Measurements from ENCODE around the gene CST6. TPM values are rescaled to one million over a fixed set of nuclear protein-coding genes. Genes with fewer than 3 reads are reported as not detected.

CST6 gene
- total RNA-seq, 1 donor: 2.9 TPM

GRCh38 chr11:66037327-66037726 is 25.5 kb downstream of the CST6 start:
- Histone ChIP-seq H2AFZ (ENCODE audit: low read length) (no peak overlapping the region), H3K79me2 (ENCODE audit: insufficient read depth, low read length) (no peaks in the 10 kb centered on the region), H3K4me2 (ENCODE audit: insufficient read depth, low read length) (no peak overlapping the region), H3K4me1 (ENCODE audit: insufficient read depth, low read length) (no peaks in the 10 kb centered on the region), H3K9me3 (ENCODE audit: low read depth, low read length) (no peaks in the 10 kb centered on the region), H3K27ac (ENCODE audit: low read depth, low read length) (no peak overlapping the region), H4K20me1 (ENCODE audit: insufficient read depth, low read length) (no peaks in the 10 kb centered on the region), H3K4me3 (ENCODE audit: insufficient read depth, low read length) (no peak overlapping the region), H3K36me3 (ENCODE audit: insufficient read depth, low read length) (no peaks in the 10 kb centered on the region), H3K27me3 (ENCODE audit: insufficient read depth, low read length) (no peaks in the 10 kb centered on the region)
- TF ChIP-seq CTCF (IDR thresholded peaks at IDR 0.05; ENCODE audit: extremely low read depth, low read depth, low read length): no peak
- no peak for DNase-seq (ENCODE audit: insufficient read length, low spot score, missing footprints)

GRCh38 chr11:66039765-66040164 is 28.0 kb downstream of the CST6 start:
- DNase-seq (ENCODE audit: insufficient read length, low spot score, missing footprints): peak; percentile 66

GRCh38 chr11:66042227-66042995 is 30.6 kb downstream of the CST6 start:
- DNase-seq (ENCODE audit: insufficient read length, low spot score, missing footprints): peak; percentile 36
- H2AFZ ChIP-seq (ENCODE audit: low read length): no peak overlapping the region
- no peak overlapping the region for H3K27ac ChIP-seq (ENCODE audit: low read depth, low read length)
- no peak for TF ChIP-seq CTCF (IDR thresholded peaks at IDR 0.05; ENCODE audit: extremely low read depth, low read depth, low read length)
- H3K4me3 ChIP-seq (ENCODE audit: insufficient read depth, low read length): no peak overlapping the region
- H3K9me3 ChIP-seq (ENCODE audit: low read depth, low read length): no peaks in the 10 kb centered on the region
- no peaks in the 10 kb centered on the region for H4K20me1 ChIP-seq (ENCODE audit: insufficient read depth, low read length)
- no peaks in the 10 kb centered on the region for H3K79me2 ChIP-seq (ENCODE audit: insufficient read depth, low read length)
- H3K27me3 ChIP-seq (ENCODE audit: insufficient read depth, low read length): no peaks in the 10 kb centered on the region
- no peaks in the 10 kb centered on the region for H3K36me3 ChIP-seq (ENCODE audit: insufficient read depth, low read length)
- no peak overlapping the region for H3K4me2 ChIP-seq (ENCODE audit: insufficient read depth, low read length)
- H3K4me1 ChIP-seq (ENCODE audit: insufficient read depth, low read length): peaks cover 5% of the 10 kb centered on the region

More at GRCh38 chr11:66039765-66040164, 28.0 kb downstream of the CST6 start:
- H3K4me3 ChIP-seq (ENCODE audit: insufficient read depth, low read length): no peak overlapping the region
- H3K79me2 ChIP-seq (ENCODE audit: insufficient read depth, low read length): no peaks in the 10 kb centered on the region
- H2AFZ ChIP-seq (ENCODE audit: low read length): no peak overlapping the region
- no peaks in the 10 kb centered on the region for H3K9me3 ChIP-seq (ENCODE audit: low read depth, low read length)
- no peak for TF ChIP-seq CTCF (IDR thresholded peaks at IDR 0.05; ENCODE audit: extremely low read depth, low read depth, low read length)
- peaks cover 2% of the 10 kb centered on the region for H3K4me1 ChIP-seq (ENCODE audit: insufficient read depth, low read length)
- H4K20me1 ChIP-seq (ENCODE audit: insufficient read depth, low read length): no peaks in the 10 kb centered on the region
- H3K27ac ChIP-seq (ENCODE audit: low read depth, low read length): no peak overlapping the region
- H3K27me3 ChIP-seq (ENCODE audit: insufficient read depth, low read length): no peaks in the 10 kb centered on the region
- H3K36me3 ChIP-seq (ENCODE audit: insufficient read depth, low read length): no peaks in the 10 kb centered on the region
- H3K4me2 ChIP-seq (ENCODE audit: insufficient read depth, low read length): no peak overlapping the region

- Histone ChIP-seq H3K79me2 (ENCODE audit: insufficient read depth, low read length) (no peaks in the 10 kb centered on the region), H3K27me3 (ENCODE audit: insufficient read depth, low read length) (peaks cover 6% of the 10 kb centered on the region), H3K4me1 (ENCODE audit: insufficient read depth, low read length) (peaks cover 5% of the 10 kb centered on the region), H3K4me2 (ENCODE audit: insufficient read depth, low read length) (no peak overlapping the region), H2AFZ (ENCODE audit: low read length) (no peak overlapping the region), H3K36me3 (ENCODE audit: insufficient read depth, low read length) (no peaks in the 10 kb centered on the region), H3K4me3 (ENCODE audit: insufficient read depth, low read length) (no peak overlapping the region), H3K27ac (ENCODE audit: low read depth, low read length) (no peak overlapping the region), H4K20me1 (ENCODE audit: insufficient read depth, low read length) (no peaks in the 10 kb centered on the region), H3K9me3 (ENCODE audit: low read depth, low read length) (no peaks in the 10 kb centered on the region)
- peak; percentile 61 for DNase-seq (ENCODE audit: insufficient read length, low spot score, missing footprints)
- no peak for TF ChIP-seq CTCF (IDR thresholded peaks at IDR 0.05; ENCODE audit: extremely low read depth, low read depth, low read length)
Observed at GRCh38 chr11:66042996-66043906, 31.4 kb downstream of the CST6 start.
